Measurements from ENCODE around the gene MAP4K2.
A peak's percentile ranks its signal among the peaks of the same experiment; 100 is the strongest.

MAP4K2 gene

GRCh38 chr11:64803846-64804345, 882 bp upstream of the MAP4K2 start:
- peak overlapping the region; percentile 65 for H3K27ac ChIP-seq
- TF ChIP-seq ZFX (IDR thresholded peaks at IDR 0.05), result no peak
- no peak for TF ChIP-seq CTCF (conservative IDR thresholded peaks at IDR 0.05)

- H3K27ac ChIP-seq, result peak overlapping the region; percentile 65
- TF ChIP-seq CTCF (conservative IDR thresholded peaks at IDR 0.05) (no peak), ZFX (IDR thresholded peaks at IDR 0.05) (0 out of 2 replicates have a peak, but pooled peaks have one; percentile 10)
Observed at GRCh38 chr11:64802370-64803157, 450 bp downstream of the MAP4K2 start.

- no peak overlapping the region for H3K27ac ChIP-seq
- no peak for TF ChIP-seq CTCF (conservative IDR thresholded peaks at IDR 0.05)
- no peak for TF ChIP-seq ZFX (IDR thresholded peaks at IDR 0.05)
Observed at GRCh38 chr11:64801561-64802369, 1.2 kb downstream of the MAP4K2 start.

- TF ChIP-seq CTCF (conservative IDR thresholded peaks at IDR 0.05), result no peak
- TF ChIP-seq ZFX (IDR thresholded peaks at IDR 0.05), result no peak
- H3K27ac ChIP-seq, result no peak overlapping the region
Observed at GRCh38 chr11:64801158-64801464, 1.9 kb downstream of the MAP4K2 start.

- TF ChIP-seq CTCF (conservative IDR thresholded peaks at IDR 0.05), result no peak
- TF ChIP-seq ZFX (IDR thresholded peaks at IDR 0.05), result no peak
- no peak overlapping the region for H3K27ac ChIP-seq
Observed at GRCh38 chr11:64800303-64801157, 2.5 kb downstream of the MAP4K2 start.

- H3K27ac ChIP-seq, result no peak overlapping the region
- TF ChIP-seq ZFX (IDR thresholded peaks at IDR 0.05), result no peak
- TF ChIP-seq CTCF (conservative IDR thresholded peaks at IDR 0.05), result no peak
Observed at GRCh38 chr11:64799623-64800302, 3.3 kb downstream of the MAP4K2 start.

All from C4-2B (cell line).